ENCODE results near the gene HRH2.

HRH2 gene

DNA sequence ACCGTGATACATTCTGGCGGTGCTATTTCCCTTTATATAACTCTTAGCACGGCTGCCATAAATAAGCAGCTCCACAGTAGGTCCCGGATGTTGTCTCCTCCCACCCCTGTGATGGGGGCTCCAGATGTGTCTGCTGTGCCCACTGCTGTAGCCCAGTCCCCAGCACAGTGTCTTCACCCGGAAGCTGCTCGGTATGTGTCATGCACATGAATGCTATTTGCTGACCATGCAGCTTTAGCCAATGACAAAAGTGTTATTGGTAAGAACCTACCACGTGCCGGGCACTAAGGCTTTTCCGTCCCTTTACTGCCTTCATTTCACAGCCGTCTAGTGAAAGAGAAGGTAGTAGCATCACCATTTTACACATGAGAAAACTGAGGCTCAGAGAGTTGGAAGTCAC is 20.2 kb downstream of the HRH2 start:
- no peak for DNase-seq

DNA sequence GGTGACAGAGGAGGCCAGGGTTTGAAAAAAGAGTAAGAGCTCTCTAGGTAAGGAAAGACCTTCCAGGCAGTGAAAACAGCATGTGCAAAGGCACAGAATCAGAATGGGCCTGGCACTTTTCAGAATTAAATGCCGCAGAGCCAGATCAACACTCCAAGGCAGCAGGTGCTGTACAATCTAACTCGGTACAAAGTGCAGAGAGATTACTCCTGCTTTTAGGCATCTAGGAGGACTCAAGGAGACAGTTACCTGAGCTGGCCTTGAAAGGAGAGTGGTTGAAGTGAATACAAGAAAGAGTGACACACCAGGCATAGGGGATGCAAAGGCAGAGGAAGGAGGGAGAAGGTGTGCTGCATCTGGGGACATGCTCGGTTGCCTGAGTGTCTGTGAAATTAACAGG is 21.5 kb downstream of the HRH2 start:
- DNase-seq: no peak

DNA sequence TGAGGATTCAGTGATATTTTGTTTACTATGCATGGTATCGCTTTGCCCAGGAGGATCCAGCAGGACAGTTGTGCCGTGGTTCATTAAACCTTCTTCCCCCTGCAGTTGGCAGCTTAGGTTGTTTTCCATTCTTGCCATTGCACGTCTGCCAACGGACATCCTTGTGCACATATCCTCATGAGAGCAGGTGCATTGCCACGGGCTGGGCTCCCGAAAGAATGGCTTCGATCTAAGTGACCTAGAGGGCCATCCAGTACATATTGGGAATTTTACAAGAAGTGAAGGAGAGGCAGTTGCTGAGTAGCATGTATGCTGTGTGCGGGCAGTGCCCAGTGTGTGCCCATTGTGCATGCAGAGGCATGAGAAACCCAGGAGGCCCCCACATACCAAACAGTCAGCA is 22.1 kb downstream of the HRH2 start:
- DNase-seq: peak; percentile 5

GRCh38 chr5:175680463-175680862 is 22.6 kb downstream of the HRH2 start:
- DNase-seq: no peak

DNA sequence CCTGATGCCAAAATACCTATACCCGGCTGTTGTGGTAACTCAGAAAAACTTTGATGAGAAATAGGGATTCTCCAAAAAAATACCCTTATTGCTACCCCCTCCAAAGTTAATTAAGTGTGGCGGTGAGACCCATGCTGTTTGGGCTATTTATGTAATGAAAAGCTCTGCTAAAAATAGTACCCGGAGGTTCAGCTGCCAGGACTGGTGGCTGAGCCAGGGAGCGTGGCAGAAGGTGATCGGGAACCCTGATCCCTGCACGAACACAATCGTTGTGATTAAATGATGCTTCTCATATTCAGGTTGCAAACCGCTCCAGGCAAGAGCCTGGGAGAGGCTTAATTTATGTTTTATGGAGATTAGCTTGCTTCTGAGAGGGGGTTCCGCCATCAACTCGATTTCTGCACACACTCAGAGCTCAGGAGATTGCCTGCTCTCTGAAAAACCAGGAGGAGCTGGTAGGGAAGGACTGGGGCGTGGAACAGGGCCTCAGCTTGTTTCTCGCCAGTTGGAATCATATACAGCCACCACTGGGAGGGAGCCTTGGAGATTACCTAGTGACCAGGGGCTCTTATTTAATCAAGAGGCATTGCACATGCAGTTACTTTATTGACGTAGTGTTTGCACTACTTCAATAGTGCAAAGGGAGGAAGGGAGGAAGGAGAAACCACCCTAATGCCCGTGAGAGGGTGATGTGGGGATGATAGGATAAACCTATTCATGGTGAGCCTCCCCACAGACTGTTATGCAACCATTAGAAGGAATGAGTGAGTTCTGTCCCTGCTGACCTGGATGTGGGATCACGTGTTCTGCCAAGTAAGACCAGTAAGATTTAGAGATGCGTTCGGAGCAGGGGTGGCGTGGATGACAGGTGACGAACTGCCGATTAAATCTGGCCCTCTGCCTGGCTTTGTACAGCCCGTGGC is 23.4 kb downstream of the HRH2 start:
- no peak for DNase-seq

GRCh38 chr5:175681968-175682340 is 24.1 kb downstream of the HRH2 start:
- DNase-seq: no peak

DNA sequence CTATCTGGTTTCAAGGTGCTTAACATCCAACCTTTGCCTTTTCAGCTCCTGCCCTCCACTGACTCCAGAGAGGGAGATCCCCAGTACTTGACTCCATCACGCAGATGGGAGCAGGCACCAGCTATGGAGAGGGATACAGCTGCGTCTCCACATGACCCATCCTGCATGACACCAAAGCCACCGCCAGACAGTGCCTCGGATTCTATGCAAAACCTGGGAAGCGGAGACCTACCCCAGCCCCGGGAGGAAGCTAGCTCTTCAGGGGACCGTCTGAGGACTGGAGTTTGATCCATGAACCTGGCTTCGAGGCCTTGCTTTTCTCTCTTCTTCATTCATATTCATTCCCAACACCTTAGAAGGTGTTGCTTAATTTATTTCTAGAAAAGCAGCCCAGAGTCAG is 24.8 kb downstream of the HRH2 start:
- no peak for DNase-seq

DNA sequence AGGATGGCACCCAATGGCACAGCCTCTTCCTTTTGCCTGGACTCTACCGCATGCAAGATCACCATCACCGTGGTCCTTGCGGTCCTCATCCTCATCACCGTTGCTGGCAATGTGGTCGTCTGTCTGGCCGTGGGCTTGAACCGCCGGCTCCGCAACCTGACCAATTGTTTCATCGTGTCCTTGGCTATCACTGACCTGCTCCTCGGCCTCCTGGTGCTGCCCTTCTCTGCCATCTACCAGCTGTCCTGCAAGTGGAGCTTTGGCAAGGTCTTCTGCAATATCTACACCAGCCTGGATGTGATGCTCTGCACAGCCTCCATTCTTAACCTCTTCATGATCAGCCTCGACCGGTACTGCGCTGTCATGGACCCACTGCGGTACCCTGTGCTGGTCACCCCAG is 25.4 kb downstream of the HRH2 start:
- no peak for DNase-seq

DNA sequence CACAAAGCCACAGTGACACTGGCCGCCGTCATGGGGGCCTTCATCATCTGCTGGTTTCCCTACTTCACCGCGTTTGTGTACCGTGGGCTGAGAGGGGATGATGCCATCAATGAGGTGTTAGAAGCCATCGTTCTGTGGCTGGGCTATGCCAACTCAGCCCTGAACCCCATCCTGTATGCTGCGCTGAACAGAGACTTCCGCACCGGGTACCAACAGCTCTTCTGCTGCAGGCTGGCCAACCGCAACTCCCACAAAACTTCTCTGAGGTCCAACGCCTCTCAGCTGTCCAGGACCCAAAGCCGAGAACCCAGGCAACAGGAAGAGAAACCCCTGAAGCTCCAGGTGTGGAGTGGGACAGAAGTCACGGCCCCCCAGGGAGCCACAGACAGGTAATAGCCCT is 26.1 kb downstream of the HRH2 start:
- DNase-seq: no peak

GRCh38 chr5:175684931-175685330 is 27.1 kb downstream of the HRH2 start:
- DNase-seq: no peak

- no peak for DNase-seq
These were observed 28.0 kb downstream of the HRH2 start for GRCh38 chr5:175685701-175686350.

- no peak for DNase-seq
These were observed 28.5 kb downstream of the HRH2 start for GRCh38 chr5:175686396-175686795.

- no peak for DNase-seq
These were observed 29.0 kb downstream of the HRH2 start for GRCh38 chr5:175686826-175687225.

DNA sequence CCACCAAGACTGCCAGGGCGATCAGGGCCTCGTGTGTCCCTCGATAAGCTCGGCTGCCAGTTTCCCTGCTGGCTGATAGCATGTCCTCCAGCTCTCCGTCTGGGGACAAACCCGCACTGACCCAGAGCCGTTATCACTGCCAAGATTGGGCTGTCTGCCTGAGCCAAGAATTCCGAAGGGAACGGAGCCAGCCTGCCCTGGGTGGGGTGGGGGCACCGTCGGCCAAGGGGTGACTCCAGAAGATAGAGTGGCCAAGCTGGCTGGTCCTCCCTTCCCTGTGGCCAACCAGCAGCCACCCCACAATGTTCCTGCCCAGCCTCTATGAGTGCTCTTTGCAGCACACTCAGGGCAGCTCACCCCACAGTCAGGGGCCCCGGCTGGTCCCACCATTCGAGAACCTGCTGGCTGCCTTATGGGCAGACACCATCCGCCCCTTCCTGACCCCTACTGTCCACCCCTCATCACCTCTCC is 29.4 kb downstream of the HRH2 start:
- DNase-seq: no peak

GRCh38 chr5:175688352-175689146 is 30.7 kb downstream of the HRH2 start:
- no peak for DNase-seq

DNA sequence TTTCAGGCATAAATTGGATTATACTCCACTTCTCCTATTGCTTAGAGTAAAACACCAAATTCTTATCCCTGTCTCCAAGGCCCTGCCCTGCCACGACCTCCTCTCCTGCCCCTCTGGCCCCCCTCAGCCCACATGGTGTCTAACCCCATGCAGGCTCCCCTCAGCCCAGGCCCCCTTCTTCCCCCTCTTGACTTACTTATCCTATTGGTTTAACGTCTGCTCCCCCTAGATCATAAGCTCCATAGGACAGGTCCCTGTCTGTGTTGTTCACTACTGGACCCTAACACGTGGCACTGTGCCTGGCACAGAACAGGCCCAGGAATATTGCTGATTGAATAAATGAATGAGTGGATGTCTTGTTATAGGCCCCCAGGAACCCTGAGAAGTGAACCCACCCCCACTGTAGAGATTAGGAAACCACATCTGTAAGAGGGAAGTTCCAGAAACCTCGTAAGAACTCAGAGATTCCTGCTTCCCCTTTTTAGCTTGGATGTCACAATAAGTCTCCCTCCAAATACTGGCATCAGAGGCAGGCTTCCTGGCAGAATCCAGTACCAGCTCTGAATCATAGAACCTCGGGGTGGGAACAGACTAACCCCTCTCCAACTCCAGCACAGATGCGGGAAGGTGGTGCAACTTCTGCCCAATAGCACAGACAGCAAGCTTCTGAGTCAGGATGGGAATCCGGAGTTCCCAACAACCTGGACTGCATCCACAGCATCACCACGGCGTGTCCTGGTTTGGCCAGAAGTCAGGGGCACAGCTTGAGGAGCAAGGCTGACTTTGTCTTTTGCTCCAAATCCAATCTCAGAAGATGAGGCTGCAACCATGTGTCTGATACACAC is 31.5 kb downstream of the HRH2 start:
- DNase-seq: no peak

- no peak for DNase-seq
These were observed 32.2 kb downstream of the HRH2 start for GRCh38 chr5:175690025-175690424.

DNA sequence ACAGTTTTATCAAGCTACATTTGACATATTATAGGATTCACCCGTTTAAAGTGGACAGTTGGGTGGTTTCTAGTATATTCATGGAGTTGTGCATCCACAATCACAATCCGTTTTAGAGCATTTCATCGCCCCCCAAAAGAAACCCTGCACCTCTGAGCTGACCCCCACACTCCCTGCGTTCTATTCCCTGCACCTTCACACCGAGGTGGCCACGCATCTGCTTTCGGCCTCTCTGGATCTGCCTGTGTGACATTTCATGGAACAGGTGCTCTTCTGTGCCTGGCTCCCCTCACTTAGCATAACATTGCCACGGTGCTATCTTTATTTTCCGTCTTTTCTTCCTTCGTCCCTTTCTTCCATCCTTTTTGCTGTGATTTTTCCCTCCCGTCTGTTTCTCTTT is 32.7 kb downstream of the HRH2 start:
- no peak for DNase-seq

DNA sequence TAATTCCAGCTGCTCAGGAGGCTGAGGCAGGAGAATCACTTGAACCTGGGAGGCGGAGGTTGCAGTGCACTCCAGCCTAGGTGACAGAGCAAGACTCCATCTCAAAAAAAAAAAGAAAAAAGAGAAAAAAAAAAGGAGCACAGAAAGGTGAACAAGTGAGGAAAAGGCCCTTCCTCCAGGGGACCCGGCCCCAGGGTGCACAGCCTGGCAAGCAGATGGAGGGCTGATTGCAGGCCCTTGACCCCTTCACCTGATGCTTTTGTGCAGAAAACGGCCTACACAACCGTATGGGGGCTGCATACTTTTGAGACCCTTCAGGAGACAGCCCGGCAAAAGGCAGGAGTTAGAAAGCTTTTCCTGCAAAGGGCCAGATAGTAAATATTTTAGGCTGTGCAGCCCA is 33.9 kb downstream of the HRH2 start:
- no peak for DNase-seq

DNA sequence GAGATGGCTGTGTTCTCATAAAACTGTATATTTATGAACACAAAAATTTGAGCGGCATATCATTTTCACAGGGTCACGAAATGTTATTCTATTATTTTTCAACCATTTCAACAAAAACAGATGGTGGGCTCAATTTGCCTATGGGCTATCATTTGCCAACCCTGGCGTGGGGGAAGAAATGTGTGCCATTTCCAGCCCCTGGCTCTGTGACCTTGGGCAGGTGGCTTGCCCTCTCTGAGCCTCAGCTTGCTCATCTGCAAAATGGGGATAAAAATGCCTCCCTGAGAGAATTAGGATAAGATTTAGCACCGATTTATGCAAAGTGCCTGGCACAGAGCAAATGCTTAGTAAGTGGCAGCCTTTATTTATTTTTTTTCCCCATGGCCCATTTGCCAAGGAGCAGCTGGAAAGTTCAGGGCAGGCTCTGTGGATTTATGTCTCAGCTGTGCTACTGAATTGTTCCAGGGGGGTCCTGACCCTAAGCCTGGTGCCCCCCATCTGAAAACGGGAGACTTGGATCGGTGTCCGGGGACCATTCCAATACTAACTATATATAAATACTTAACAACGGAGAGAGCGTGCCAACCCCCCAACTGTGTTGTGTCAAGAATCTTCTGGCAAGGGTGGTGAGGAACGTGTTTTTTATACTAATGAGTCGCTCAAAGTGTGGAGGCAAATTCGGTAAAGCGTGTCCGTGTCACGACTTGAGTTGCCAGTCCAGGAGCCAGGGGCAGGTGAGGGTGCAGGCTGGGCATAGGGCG is 34.5 kb downstream of the HRH2 start:
- DNase-seq: no peak

GRCh38 chr5:175692996-175693710 is 35.3 kb downstream of the HRH2 start:
- DNase-seq: no peak
